Hepatic stellate cell (primary cell): ENCODE measurements around the gene HELZ2.

Source experiments
- DNase-seq: peaks from one replicate; pipeline ENCODE4 v3.0.0; 2011; ENCODE audit warnings: low spot score

The HELZ2 gene

GRCh38 chr20:63549679-63550282 lies 24.3 kb downstream of the HELZ2 start:
- DNase-seq, result no peak

- DNase-seq, result no peak
Measured at GRCh38 chr20:63549019-63549418, 25.0 kb downstream of the HELZ2 start.

- DNase-seq, result no peak
Measured at GRCh38 chr20:63548542-63548941, 25.5 kb downstream of the HELZ2 start.

- no peak for DNase-seq
Measured at GRCh38 chr20:63547725-63548480, 26.1 kb downstream of the HELZ2 start, which contains the start of gene SRMS. TSS of gene SRMS (minus strand) at chr20:63547749. CDS start at chr20:63547463, 286 bp downstream.

- no peak for DNase-seq
Measured at GRCh38 chr20:63546956-63547724, 26.9 kb downstream of the HELZ2 start.

GRCh38 chr20:63546256-63546955 lies 27.6 kb downstream of the HELZ2 start:
- DNase-seq, result no peak

- DNase-seq, result no peak
Measured at GRCh38 chr20:63545814-63546213, 28.2 kb downstream of the HELZ2 start.

- no peak for DNase-seq
Measured at GRCh38 chr20:63544958-63545516, 29.0 kb downstream of the HELZ2 start.

GRCh38 chr20:63544241-63544957 lies 29.6 kb downstream of the HELZ2 start:
- no peak for DNase-seq

- DNase-seq, result no peak
Measured at GRCh38 chr20:63543733-63544132, 30.3 kb downstream of the HELZ2 start.

GRCh38 chr20:63543131-63543530 lies 30.9 kb downstream of the HELZ2 start:
- DNase-seq, result no peak

- no peak for DNase-seq
Measured at GRCh38 chr20:63542696-63543095, 31.3 kb downstream of the HELZ2 start.

- no peak for DNase-seq
Measured at GRCh38 chr20:63542031-63542559, 31.9 kb downstream of the HELZ2 start.

- no peak for DNase-seq
Measured at GRCh38 chr20:63541371-63541770, 32.7 kb downstream of the HELZ2 start.

GRCh38 chr20:63540417-63541186 lies 33.4 kb downstream of the HELZ2 start:
- DNase-seq, result no peak

GRCh38 chr20:63539441-63540370 lies 34.3 kb downstream of the HELZ2 start:
- DNase-seq, result no peak

- no peak for DNase-seq
Measured at GRCh38 chr20:63539092-63539430, 35.0 kb downstream of the HELZ2 start.

GRCh38 chr20:63538204-63539091 lies 35.6 kb downstream of the HELZ2 start:
- DNase-seq, result peak; percentile 61
